ENCODE data around the gene RNASE13. TPM values are rescaled to one million over a fixed set of nuclear protein-coding genes. Genes with fewer than 3 reads are reported as not detected.

The RNASE13 gene
- total and polyA plus RNA-seq, 2 experiments from 2014 or later = not detected

DNA sequence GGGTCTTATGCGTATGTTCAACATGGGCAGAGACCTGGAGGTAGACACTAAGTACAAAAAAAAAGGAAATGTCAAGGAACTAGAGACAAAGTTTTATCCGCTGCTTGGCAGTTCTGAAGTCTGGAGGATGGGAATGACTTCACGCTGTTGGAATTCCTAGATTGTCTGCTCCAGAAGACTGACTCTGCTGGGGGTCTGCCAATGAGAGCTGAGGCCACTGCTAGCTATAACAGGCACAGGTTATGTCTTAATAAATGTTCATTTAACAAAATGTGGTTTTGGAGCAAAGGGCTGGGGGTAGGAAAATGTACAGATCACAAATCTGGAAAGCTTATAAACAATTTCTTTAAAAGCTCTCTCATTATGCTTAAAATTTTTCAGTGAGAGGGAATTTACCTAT lies 28.9 kb upstream of the RNASE13 start (continued):
- TF ChIP-seq, protein P1, sequence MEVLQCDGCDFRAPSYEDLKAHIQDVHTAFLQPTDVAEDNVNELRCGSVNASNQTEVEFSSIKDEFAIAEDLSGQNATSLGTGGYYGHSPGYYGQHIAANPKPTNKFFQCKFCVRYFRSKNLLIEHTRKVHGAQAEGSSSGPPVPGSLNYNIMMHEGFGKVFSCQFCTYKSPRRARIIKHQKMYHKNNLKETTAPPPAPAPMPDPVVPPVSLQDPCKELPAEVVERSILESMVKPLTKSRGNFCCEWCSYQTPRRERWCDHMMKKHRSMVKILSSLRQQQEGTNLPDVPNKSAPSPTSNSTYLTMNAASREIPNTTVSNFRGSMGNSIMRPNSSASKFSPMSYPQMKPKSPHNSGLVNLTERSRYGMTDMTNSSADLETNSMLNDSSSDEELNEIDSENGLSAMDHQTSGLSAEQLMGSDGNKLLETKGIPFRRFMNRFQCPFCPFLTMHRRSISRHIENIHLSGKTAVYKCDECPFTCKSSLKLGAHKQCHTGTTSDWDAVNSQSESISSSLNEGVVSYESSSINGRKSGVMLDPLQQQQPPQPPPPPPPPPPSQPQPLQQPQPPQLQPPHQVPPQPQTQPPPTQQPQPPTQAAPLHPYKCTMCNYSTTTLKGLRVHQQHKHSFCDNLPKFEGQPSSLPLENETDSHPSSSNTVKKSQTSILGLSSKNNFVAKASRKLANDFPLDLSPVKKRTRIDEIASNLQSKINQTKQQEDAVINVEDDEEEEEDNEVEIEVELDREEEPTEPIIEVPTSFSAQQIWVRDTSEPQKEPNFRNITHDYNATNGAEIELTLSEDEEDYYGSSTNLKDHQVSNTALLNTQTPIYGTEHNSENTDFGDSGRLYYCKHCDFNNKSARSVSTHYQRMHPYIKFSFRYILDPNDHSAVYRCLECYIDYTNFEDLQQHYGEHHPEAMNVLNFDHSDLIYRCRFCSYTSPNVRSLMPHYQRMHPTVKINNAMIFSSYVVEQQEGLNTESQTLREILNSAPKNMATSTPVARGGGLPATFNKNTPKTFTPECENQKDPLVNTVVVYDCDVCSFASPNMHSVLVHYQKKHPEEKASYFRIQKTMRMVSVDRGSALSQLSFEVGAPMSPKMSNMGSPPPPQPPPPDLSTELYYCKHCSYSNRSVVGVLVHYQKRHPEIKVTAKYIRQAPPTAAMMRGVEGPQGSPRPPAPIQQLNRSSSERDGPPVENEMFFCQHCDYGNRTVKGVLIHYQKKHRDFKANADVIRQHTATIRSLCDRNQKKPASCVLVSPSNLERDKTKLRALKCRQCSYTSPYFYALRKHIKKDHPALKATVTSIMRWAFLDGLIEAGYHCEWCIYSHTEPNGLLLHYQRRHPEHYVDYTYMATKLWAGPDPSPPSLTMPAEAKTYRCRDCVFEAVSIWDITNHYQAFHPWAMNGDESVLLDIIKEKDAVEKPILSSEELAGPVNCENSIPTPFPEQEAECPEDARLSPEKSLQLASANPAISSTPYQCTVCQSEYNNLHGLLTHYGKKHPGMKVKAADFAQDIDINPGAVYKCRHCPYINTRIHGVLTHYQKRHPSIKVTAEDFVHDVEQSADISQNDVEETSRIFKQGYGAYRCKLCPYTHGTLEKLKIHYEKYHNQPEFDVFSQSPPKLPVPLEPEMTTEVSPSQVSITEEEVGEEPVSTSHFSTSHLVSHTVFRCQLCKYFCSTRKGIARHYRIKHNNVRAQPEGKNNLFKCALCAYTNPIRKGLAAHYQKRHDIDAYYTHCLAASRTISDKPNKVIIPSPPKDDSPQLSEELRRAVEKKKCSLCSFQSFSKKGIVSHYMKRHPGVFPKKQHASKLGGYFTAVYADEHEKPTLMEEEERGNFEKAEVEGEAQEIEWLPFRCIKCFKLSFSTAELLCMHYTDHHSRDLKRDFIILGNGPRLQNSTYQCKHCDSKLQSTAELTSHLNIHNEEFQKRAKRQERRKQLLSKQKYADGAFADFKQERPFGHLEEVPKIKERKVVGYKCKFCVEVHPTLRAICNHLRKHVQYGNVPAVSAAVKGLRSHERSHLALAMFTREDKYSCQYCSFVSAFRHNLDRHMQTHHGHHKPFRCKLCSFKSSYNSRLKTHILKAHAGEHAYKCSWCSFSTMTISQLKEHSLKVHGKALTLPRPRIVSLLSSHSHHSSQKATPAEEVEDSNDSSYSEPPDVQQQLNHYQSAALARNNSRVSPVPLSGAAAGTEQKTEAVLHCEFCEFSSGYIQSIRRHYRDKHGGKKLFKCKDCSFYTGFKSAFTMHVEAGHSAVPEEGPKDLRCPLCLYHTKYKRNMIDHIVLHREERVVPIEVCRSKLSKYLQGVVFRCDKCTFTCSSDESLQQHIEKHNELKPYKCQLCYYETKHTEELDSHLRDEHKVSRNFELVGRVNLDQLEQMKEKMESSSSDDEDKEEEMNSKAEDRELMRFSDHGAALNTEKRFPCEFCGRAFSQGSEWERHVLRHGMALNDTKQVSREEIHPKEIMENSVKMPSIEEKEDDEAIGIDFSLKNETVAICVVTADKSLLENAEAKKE (CRISPR knock-in tag; IDR thresholded peaks at IDR 0.05) = no peak

DNA sequence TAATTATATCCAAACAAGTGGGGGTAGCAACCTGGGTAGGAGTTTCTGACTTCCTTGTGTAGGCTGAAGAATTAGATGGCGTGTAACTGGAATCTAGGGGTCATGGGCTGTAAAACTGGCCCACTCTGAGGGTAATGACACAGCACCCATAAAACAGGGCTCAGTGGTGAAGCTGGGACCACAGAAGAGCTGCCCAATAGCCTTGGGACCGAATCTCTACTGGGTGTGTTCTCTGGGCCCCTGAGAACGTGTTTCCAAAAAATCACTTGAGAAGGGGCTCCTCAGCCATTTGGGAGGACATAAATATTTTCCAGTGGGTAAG lies 26.7 kb upstream of the RNASE13 start:
- Histone ChIP-seq H3K27ac (ENCODE audit: low read depth) (no peak overlapping the region), H3K9me2 (ENCODE audit: insufficient read depth) (no peaks in the 10 kb centered on the region), H3F3A (replicated peaks; ENCODE audit: low read depth) (no peaks in the 10 kb centered on the region), H4K20me1 (replicated peaks; ENCODE audit: insufficient read depth) (no peaks in the 10 kb centered on the region), H3K79me2 (replicated peaks; ENCODE audit: insufficient read depth) (no peaks in the 10 kb centered on the region), H2AFZ (no peak overlapping the region), H3K4me2 (no peak overlapping the region), H3K4me1 (ENCODE audit: insufficient read depth) (no peaks in the 10 kb centered on the region), H3K36me3 (ENCODE audit: insufficient read depth) (no peaks in the 10 kb centered on the region), H3K4me3 (no peak overlapping the region), H3K27me3 (ENCODE audit: insufficient read depth) (no peaks in the 10 kb centered on the region)
- Mint-ChIP-seq H3K4me1 (peaks cover 8% of the 10 kb centered on the region), H3K9me3 (no peaks in the 10 kb centered on the region), H3K27me3 (ENCODE audit: insufficient read depth, low read depth, poor library complexity) (peaks cover 5% of the 10 kb centered on the region), H3K4me3 (no peak overlapping the region), H3K36me3 (ENCODE audit: low read depth) (no peaks in the 10 kb centered on the region), H3K27ac (no peak overlapping the region)
- DNase-seq (ENCODE audit: low spot score) = no peak
- ATAC-seq = no peak
- TF ChIP-seq, protein P1 (CRISPR knock-in tag; IDR thresholded peaks at IDR 0.05) = no peak
- TF ChIP-seq, protein P2, sequence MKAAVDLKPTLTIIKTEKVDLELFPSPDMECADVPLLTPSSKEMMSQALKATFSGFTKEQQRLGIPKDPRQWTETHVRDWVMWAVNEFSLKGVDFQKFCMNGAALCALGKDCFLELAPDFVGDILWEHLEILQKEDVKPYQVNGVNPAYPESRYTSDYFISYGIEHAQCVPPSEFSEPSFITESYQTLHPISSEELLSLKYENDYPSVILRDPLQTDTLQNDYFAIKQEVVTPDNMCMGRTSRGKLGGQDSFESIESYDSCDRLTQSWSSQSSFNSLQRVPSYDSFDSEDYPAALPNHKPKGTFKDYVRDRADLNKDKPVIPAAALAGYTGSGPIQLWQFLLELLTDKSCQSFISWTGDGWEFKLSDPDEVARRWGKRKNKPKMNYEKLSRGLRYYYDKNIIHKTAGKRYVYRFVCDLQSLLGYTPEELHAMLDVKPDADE (IDR thresholded peaks at IDR 0.05) = no peak
- no peak for TF ChIP-seq ZNF331 (CRISPR knock-in tag; IDR thresholded peaks at IDR 0.05; ENCODE audit: low read depth)
- TF ChIP-seq ZNF114 (CRISPR knock-in tag; IDR thresholded peaks at IDR 0.05) = no peak
- TF ChIP-seq, protein P3, sequence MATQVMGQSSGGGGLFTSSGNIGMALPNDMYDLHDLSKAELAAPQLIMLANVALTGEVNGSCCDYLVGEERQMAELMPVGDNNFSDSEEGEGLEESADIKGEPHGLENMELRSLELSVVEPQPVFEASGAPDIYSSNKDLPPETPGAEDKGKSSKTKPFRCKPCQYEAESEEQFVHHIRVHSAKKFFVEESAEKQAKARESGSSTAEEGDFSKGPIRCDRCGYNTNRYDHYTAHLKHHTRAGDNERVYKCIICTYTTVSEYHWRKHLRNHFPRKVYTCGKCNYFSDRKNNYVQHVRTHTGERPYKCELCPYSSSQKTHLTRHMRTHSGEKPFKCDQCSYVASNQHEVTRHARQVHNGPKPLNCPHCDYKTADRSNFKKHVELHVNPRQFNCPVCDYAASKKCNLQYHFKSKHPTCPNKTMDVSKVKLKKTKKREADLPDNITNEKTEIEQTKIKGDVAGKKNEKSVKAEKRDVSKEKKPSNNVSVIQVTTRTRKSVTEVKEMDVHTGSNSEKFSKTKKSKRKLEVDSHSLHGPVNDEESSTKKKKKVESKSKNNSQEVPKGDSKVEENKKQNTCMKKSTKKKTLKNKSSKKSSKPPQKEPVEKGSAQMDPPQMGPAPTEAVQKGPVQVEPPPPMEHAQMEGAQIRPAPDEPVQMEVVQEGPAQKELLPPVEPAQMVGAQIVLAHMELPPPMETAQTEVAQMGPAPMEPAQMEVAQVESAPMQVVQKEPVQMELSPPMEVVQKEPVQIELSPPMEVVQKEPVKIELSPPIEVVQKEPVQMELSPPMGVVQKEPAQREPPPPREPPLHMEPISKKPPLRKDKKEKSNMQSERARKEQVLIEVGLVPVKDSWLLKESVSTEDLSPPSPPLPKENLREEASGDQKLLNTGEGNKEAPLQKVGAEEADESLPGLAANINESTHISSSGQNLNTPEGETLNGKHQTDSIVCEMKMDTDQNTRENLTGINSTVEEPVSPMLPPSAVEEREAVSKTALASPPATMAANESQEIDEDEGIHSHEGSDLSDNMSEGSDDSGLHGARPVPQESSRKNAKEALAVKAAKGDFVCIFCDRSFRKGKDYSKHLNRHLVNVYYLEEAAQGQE (IDR thresholded peaks at IDR 0.05; ENCODE audit: unreplicated experiment) = no peak
